Neutrophil (primary cell): Measurements from ENCODE around the gene MED9.

Experiments
- H3K27ac ChIP-seq: fragments of 200-600 bp; sonication (generic); 2 replicates; pipeline ENCODE4 v1.5.1; 2016; ENCODE audit warnings: mild to moderate bottlenecking, moderate library complexity
- H3K27me3 ChIP-seq: fragments of 200-600 bp; sonication (generic); 2 replicates; pipeline ENCODE4 v1.6.0; 2016; ENCODE audit warnings: mild to moderate bottlenecking
- H3K36me3 ChIP-seq: fragments of 200-600 bp; sonication (generic); 2 replicates; pipeline ENCODE4 v1.5.1; 2017
- H3K4me1 ChIP-seq, 2 experiments: fragments of 200-600 bp in 1 of 2; sonication (generic) in 1 of 2; 1 replicate in 1 of 2; 2 replicates in 1 of 2; pipeline versions ENCODE4 v1.5.1 to v1.6.1; 2013 to 2016; ENCODE audit warnings: low read depth in 1 of 2, low read length in 1 of 2, mild to moderate bottlenecking in 1 of 2, moderate library complexity in 1 of 2; ENCODE audit not compliant: control insufficient read depth in 1 of 2, insufficient read depth in 1 of 2
- H3K4me3 ChIP-seq, 2 experiments: fragments of 200-600 bp in 1 of 2; sonication (generic) in 1 of 2; 1 replicate in 1 of 2; 2 replicates in 1 of 2; pipeline ENCODE4 v1.5.1; 2013 to 2016; ENCODE audit warnings: low read depth in 1 of 2, low read length in 1 of 2, mild to moderate bottlenecking in 1 of 2, moderate library complexity in 1 of 2
- H3K9me3 ChIP-seq: fragments of 200-600 bp; sonication (generic); 2 replicates; pipeline ENCODE4 v1.5.1; 2016
- CTCF ChIP-seq: fragments of 200-600 bp; sonication (generic); IDR thresholded peaks from 2 replicates; pipeline ENCODE4 v1.5.1; 2016; ENCODE audit warnings: antibody characterized with exemption

The MED9 gene

GRCh38 chr17:17523001-17523730 is 46.4 kb downstream of the MED9 start:
- no peak for TF ChIP-seq CTCF

GRCh38 chr17:17523731-17524490 is 47.1 kb downstream of the MED9 start:
- Histone ChIP-seq H3K4me1 (no peaks in the 10 kb centered on the region), H3K36me3 (no peaks in the 10 kb centered on the region), H3K4me3 (no peak overlapping the region), H3K9me3 (no peaks in the 10 kb centered on the region), H3K27ac (no peak overlapping the region), H3K27me3 (no peaks in the 10 kb centered on the region)
- TF ChIP-seq CTCF = no peak

More at GRCh38 chr17:17523001-17523730, 46.4 kb downstream of the MED9 start:
- no peak overlapping the region for H3K27ac ChIP-seq
- no peak overlapping the region for H3K4me3 ChIP-seq
- no peaks in the 10 kb centered on the region for H3K4me1 ChIP-seq
- no peaks in the 10 kb centered on the region for H3K36me3 ChIP-seq
- no peaks in the 10 kb centered on the region for H3K9me3 ChIP-seq
- H3K27me3 ChIP-seq = no peaks in the 10 kb centered on the region

- Histone ChIP-seq H3K27me3 (no peaks in the 10 kb centered on the region), H3K36me3 (no peaks in the 10 kb centered on the region), H3K9me3 (no peaks in the 10 kb centered on the region), H3K27ac (no peak overlapping the region), H3K4me3 (no peak overlapping the region), H3K4me1 (no peaks in the 10 kb centered on the region)
- no peak for TF ChIP-seq CTCF
Observed at GRCh38 chr17:17525311-17525710, 48.5 kb downstream of the MED9 start.

- H3K4me1 ChIP-seq = no peaks in the 10 kb centered on the region
- H3K27ac ChIP-seq = no peak overlapping the region
- no peaks in the 10 kb centered on the region for H3K27me3 ChIP-seq
- H3K36me3 ChIP-seq = no peaks in the 10 kb centered on the region
- no peak overlapping the region for H3K4me3 ChIP-seq
- no peak for TF ChIP-seq CTCF
- H3K9me3 ChIP-seq = no peaks in the 10 kb centered on the region
Observed at GRCh38 chr17:17525956-17526355, 49.2 kb downstream of the MED9 start.

GRCh38 chr17:17526369-17526768 is 49.6 kb downstream of the MED9 start:
- Histone ChIP-seq H3K27me3 (no peaks in the 10 kb centered on the region), H3K4me3 (no peak overlapping the region), H3K27ac (no peak overlapping the region), H3K4me1 (no peaks in the 10 kb centered on the region), H3K36me3 (no peaks in the 10 kb centered on the region), H3K9me3 (no peaks in the 10 kb centered on the region)
- no peak for TF ChIP-seq CTCF
